PFSK-1 (cell line): ENCODE results near the gene CKAP5.

Experiments used
- FOXP2 ChIP-seq: optimal IDR thresholded peaks from 2 replicates; pipeline ENCODE3; 2011; ENCODE audit warnings: borderline replicate concordance, control low read depth, inconsistent platforms; ENCODE audit not compliant: insufficient read depth; ENCODE audit errors: extremely low read length, extremely low read depth
- POLR2AphosphoS5 ChIP-seq: IDR thresholded peaks from 2 replicates; pipeline ENCODE4 v1.6.1; 2012; ENCODE audit warnings: low read depth, mild to moderate bottlenecking, control low read depth, low read length, moderate library complexity
- REST ChIP-seq, 2 experiments: IDR thresholded peaks; 2 replicates each; pipeline versions ENCODE4 v1.6.1 to v1.8.0; 2011 to 2012; ENCODE audit warnings: low read depth in 2 of 2, low read length in 2 of 2, control low read depth in 1 of 2, inconsistent platforms in 1 of 2, mild to moderate bottlenecking in 1 of 2, moderate library complexity in 1 of 2; ENCODE audit not compliant: insufficient read depth in 1 of 2
- SIN3A ChIP-seq: IDR thresholded peaks from 2 replicates; pipeline ENCODE4 v1.6.1; 2012; ENCODE audit warnings: mild to moderate bottlenecking, low read length, moderate library complexity, borderline replicate concordance; ENCODE audit not compliant: insufficient read depth
- TAF1 ChIP-seq: IDR thresholded peaks from 2 replicates; pipeline ENCODE4 v1.6.1; 2012; ENCODE audit warnings: low read length, control low read depth, borderline replicate concordance; ENCODE audit not compliant: insufficient read depth

The CKAP5 gene

GRCh38 chr11:46733234-46733633 lies 112.8 kb downstream of the CKAP5 start:
- TF ChIP-seq SIN3A, result no peak
- TF ChIP-seq FOXP2, result no peak
- TF ChIP-seq POLR2AphosphoS5, result no peak
- TF ChIP-seq REST (IDR thresholded peaks at IDR 0.05; ENCODE audit: insufficient read depth in 1 of 2, low read depth in 2 of 2, low read length in 2 of 2), result no peak
- TF ChIP-seq TAF1, result no peak

- TF ChIP-seq TAF1 (no peak), REST (IDR thresholded peaks at IDR 0.05; ENCODE audit: insufficient read depth in 1 of 2, low read depth in 2 of 2, low read length in 2 of 2) (no peak), POLR2AphosphoS5 (no peak), FOXP2 (no peak), SIN3A (no peak)
Observed at GRCh38 chr11:46731545-46731944, 114.5 kb downstream of the CKAP5 start.

GRCh38 chr11:46729110-46730027 lies 116.7 kb downstream of the CKAP5 start:
- no peak for TF ChIP-seq POLR2AphosphoS5
- TF ChIP-seq SIN3A, result no peak
- TF ChIP-seq TAF1, result no peak
- TF ChIP-seq REST (IDR thresholded peaks at IDR 0.05; ENCODE audit: insufficient read depth in 1 of 2, low read depth in 2 of 2, low read length in 2 of 2), result no peak
- no peak for TF ChIP-seq FOXP2

- no peak for TF ChIP-seq SIN3A
- no peak for TF ChIP-seq POLR2AphosphoS5
- TF ChIP-seq FOXP2, result no peak
- TF ChIP-seq REST (IDR thresholded peaks at IDR 0.05; ENCODE audit: insufficient read depth in 1 of 2, low read depth in 2 of 2, low read length in 2 of 2), result no peak
- TF ChIP-seq TAF1, result no peak
Observed at GRCh38 chr11:46728659-46729040, 117.4 kb downstream of the CKAP5 start.
